PFSK-1 (cell line): ENCODE results near the gene NFE2L3.

Source experiments
- FOXP2 ChIP-seq: optimal IDR thresholded peaks from 2 replicates; pipeline ENCODE3; 2011; ENCODE audit warnings: borderline replicate concordance, control low read depth, inconsistent platforms; ENCODE audit not compliant: insufficient read depth; ENCODE audit errors: extremely low read length, extremely low read depth
- POLR2AphosphoS5 ChIP-seq: IDR thresholded peaks from 2 replicates; pipeline ENCODE4 v1.6.1; 2012; ENCODE audit warnings: low read depth, mild to moderate bottlenecking, control low read depth, low read length, moderate library complexity
- SIN3A ChIP-seq: IDR thresholded peaks from 2 replicates; pipeline ENCODE4 v1.6.1; 2012; ENCODE audit warnings: mild to moderate bottlenecking, low read length, moderate library complexity, borderline replicate concordance; ENCODE audit not compliant: insufficient read depth
- TAF1 ChIP-seq: IDR thresholded peaks from 2 replicates; pipeline ENCODE4 v1.6.1; 2012; ENCODE audit warnings: low read length, control low read depth, borderline replicate concordance; ENCODE audit not compliant: insufficient read depth
- TF ChIP-seq, protein P1 (sequence below), 2 experiments: IDR thresholded peaks; 2 replicates each; pipeline versions ENCODE4 v1.6.1 to v1.8.0; 2011 to 2012; ENCODE audit warnings: low read depth in 2 of 2, low read length in 2 of 2, control low read depth in 1 of 2, inconsistent platforms in 1 of 2, mild to moderate bottlenecking in 1 of 2, moderate library complexity in 1 of 2; ENCODE audit not compliant: insufficient read depth in 1 of 2

Gene NFE2L3

DNA sequence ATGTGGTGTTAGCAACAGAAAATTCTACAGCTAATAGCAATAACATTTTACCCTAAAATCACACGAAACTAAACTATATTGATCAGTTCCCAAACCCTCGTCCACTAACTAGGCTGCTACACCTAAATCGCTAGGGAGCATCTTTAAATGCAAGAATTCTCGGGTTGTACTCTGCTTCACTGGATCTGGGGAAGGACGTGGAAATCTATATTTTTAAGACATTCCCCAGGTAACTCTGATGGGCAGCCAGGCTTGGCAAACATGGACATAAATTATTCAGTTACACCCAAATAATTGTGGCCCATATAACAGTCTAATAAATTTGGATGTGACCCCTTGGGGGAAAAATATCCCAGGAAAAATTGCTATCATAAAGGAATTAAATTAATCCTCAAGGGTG is 36.3 kb upstream of the NFE2L3 start:
- no peak for TF ChIP-seq SIN3A
- TF ChIP-seq TAF1: no peak
- no peak for TF ChIP-seq FOXP2
- TF ChIP-seq, protein P1, sequence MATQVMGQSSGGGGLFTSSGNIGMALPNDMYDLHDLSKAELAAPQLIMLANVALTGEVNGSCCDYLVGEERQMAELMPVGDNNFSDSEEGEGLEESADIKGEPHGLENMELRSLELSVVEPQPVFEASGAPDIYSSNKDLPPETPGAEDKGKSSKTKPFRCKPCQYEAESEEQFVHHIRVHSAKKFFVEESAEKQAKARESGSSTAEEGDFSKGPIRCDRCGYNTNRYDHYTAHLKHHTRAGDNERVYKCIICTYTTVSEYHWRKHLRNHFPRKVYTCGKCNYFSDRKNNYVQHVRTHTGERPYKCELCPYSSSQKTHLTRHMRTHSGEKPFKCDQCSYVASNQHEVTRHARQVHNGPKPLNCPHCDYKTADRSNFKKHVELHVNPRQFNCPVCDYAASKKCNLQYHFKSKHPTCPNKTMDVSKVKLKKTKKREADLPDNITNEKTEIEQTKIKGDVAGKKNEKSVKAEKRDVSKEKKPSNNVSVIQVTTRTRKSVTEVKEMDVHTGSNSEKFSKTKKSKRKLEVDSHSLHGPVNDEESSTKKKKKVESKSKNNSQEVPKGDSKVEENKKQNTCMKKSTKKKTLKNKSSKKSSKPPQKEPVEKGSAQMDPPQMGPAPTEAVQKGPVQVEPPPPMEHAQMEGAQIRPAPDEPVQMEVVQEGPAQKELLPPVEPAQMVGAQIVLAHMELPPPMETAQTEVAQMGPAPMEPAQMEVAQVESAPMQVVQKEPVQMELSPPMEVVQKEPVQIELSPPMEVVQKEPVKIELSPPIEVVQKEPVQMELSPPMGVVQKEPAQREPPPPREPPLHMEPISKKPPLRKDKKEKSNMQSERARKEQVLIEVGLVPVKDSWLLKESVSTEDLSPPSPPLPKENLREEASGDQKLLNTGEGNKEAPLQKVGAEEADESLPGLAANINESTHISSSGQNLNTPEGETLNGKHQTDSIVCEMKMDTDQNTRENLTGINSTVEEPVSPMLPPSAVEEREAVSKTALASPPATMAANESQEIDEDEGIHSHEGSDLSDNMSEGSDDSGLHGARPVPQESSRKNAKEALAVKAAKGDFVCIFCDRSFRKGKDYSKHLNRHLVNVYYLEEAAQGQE (IDR thresholded peaks at IDR 0.05; ENCODE audit: insufficient read depth in 1 of 2, low read depth in 2 of 2, low read length in 2 of 2): no peak
- TF ChIP-seq POLR2AphosphoS5: no peak

- TF ChIP-seq TAF1: no peak
- no peak for TF ChIP-seq FOXP2
- TF ChIP-seq, protein P1 (IDR thresholded peaks at IDR 0.05; ENCODE audit: insufficient read depth in 1 of 2, low read depth in 2 of 2, low read length in 2 of 2): no peak
- no peak for TF ChIP-seq POLR2AphosphoS5
- no peak for TF ChIP-seq SIN3A
Observed at GRCh38 chr7:26117142-26117807, 34.7 kb upstream of the NFE2L3 start.

GRCh38 chr7:26117970-26118369 is 34.0 kb upstream of the NFE2L3 start:
- no peak for TF ChIP-seq SIN3A

DNA sequence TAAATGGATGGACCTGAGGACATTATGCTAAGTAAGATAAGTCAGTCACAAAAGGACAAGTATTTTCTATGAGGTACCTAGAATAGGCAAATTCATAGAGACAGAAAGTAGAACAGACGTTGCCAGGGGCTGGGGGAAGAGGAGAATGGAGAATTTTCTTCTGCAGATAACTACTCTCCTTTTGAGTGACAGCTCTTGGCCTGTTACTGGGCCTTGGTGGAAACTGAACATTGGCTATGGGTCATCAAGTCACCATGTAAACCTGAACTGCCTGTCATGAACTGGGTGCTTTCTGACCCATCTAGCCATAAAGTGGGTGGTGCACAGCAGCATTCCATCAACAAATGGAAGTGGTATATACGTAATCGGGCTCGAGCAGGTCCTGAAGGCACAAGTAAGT is 29.3 kb upstream of the NFE2L3 start:
- TF ChIP-seq, protein P1 (IDR thresholded peaks at IDR 0.05; ENCODE audit: insufficient read depth in 1 of 2, low read depth in 2 of 2, low read length in 2 of 2): no peak
- TF ChIP-seq SIN3A: no peak
- TF ChIP-seq TAF1: no peak
- TF ChIP-seq FOXP2: no peak
- TF ChIP-seq POLR2AphosphoS5: no peak

DNA sequence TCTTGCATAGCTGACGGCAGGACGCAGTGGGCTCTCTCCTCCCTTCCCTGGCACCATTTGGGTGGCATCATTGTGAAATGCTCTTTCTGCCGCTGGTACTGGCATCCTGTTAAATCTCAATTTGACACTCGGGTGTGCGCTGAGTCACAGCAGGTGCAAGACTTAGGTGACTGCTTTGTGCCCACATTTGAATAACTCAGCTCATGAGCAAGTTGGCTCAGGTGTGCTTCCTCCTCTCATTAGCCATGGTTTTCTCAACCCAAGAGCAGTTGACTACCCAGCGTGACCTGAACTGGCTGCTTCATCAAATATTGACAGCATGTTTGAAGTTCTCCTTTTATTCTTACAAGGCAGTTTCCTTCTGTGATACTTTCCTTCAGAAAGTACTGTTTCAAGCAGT is 24.6 kb upstream of the NFE2L3 start:
- TF ChIP-seq TAF1 (no peak), SIN3A (no peak), FOXP2 (no peak), POLR2AphosphoS5 (no peak)
- TF ChIP-seq, protein P1 (IDR thresholded peaks at IDR 0.05; ENCODE audit: insufficient read depth in 1 of 2, low read depth in 2 of 2, low read length in 2 of 2): no peak
